Measurements from ENCODE around the gene AVPR2. TPM values are rescaled to one million over a fixed set of nuclear protein-coding genes. Genes with fewer than 3 reads are reported as not detected.

AVPR2 gene
- total RNA-seq, 1 donor, result not detected

GRCh38 chrX:153886915-153887314 lies 17.6 kb upstream of the AVPR2 start:
- H4K20me1 ChIP-seq (ENCODE audit: insufficient read depth, low read length), result no peaks in the 10 kb centered on the region
- H3K27me3 ChIP-seq (ENCODE audit: insufficient read depth, low read length), result peaks cover 62% of the 10 kb centered on the region
- H3K4me2 ChIP-seq (ENCODE audit: insufficient read depth, low read length), result no peak overlapping the region
- H2AFZ ChIP-seq (ENCODE audit: low read length), result no peak overlapping the region
- no peak overlapping the region for H3K27ac ChIP-seq (ENCODE audit: low read depth, low read length)
- no peaks in the 10 kb centered on the region for H3K36me3 ChIP-seq (ENCODE audit: insufficient read depth, low read length)
- no peak for DNase-seq (ENCODE audit: insufficient read length, low spot score, missing footprints)
- no peaks in the 10 kb centered on the region for H3K4me1 ChIP-seq (ENCODE audit: insufficient read depth, low read length)
- H3K79me2 ChIP-seq (ENCODE audit: insufficient read depth, low read length), result no peaks in the 10 kb centered on the region
- TF ChIP-seq CTCF (IDR thresholded peaks at IDR 0.05; ENCODE audit: extremely low read depth, low read depth, low read length), result no peak
- no peak overlapping the region for H3K4me3 ChIP-seq (ENCODE audit: insufficient read depth, low read length)
- H3K9me3 ChIP-seq (ENCODE audit: low read depth, low read length), result no peaks in the 10 kb centered on the region

DNA sequence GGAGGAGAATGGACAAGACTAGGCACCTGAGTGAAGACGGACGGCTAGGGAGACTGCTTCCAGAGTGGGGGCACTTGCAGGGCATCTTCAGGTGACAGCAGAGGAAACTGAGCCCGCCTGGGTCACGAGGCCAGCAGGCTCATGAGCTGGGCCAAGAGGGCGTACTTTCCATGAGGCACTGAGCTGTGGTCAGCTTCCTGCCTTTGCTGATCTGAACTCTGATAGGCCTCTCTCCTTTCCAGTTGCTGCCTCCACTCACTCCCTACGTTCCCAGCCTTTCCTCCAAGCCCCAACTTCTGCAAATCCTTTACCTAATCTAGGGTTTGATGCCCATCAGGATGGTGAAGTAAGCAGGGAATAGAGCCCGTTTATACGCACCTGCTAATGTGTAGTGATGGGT lies 17.1 kb upstream of the AVPR2 start:
- Histone ChIP-seq H3K36me3 (ENCODE audit: insufficient read depth, low read length) (no peaks in the 10 kb centered on the region), H3K27ac (ENCODE audit: low read depth, low read length) (no peak overlapping the region), H2AFZ (ENCODE audit: low read length) (no peak overlapping the region), H3K27me3 (ENCODE audit: insufficient read depth, low read length) (peaks cover 60% of the 10 kb centered on the region), H3K4me1 (ENCODE audit: insufficient read depth, low read length) (no peaks in the 10 kb centered on the region), H3K9me3 (ENCODE audit: low read depth, low read length) (no peaks in the 10 kb centered on the region), H4K20me1 (ENCODE audit: insufficient read depth, low read length) (no peaks in the 10 kb centered on the region), H3K4me3 (ENCODE audit: insufficient read depth, low read length) (no peak overlapping the region), H3K4me2 (ENCODE audit: insufficient read depth, low read length) (no peak overlapping the region), H3K79me2 (ENCODE audit: insufficient read depth, low read length) (no peaks in the 10 kb centered on the region)
- DNase-seq (ENCODE audit: insufficient read length, low spot score, missing footprints), result no peak
- TF ChIP-seq CTCF (IDR thresholded peaks at IDR 0.05; ENCODE audit: extremely low read depth, low read depth, low read length), result no peak

DNA sequence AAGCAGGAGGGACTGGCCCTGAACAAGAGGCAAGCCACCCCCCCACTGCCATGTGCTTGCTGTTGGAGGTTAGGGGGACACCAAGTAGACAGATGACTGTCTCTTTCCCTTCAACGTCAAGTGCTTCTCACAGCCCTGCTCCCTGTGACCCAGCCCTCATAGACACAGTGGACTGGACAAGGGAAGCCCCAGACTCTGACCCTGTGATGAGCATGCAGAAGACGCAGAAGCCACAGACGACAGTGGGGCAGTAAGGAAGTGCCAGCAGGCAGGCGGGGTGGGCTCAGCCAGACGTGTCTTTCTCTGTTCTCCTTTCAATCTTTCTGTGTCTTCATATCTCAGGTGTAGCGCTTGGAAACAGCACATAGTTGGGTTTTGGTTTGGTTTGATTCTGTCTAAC lies 16.1 kb upstream of the AVPR2 start:
- no peaks in the 10 kb centered on the region for H3K9me3 ChIP-seq (ENCODE audit: low read depth, low read length)
- no peaks in the 10 kb centered on the region for H3K36me3 ChIP-seq (ENCODE audit: insufficient read depth, low read length)
- DNase-seq (ENCODE audit: insufficient read length, low spot score, missing footprints), result no peak
- H3K27me3 ChIP-seq (ENCODE audit: insufficient read depth, low read length), result peaks cover 61% of the 10 kb centered on the region
- no peak overlapping the region for H3K4me3 ChIP-seq (ENCODE audit: insufficient read depth, low read length)
- TF ChIP-seq CTCF (IDR thresholded peaks at IDR 0.05; ENCODE audit: extremely low read depth, low read depth, low read length), result no peak
- H3K27ac ChIP-seq (ENCODE audit: low read depth, low read length), result no peak overlapping the region
- no peaks in the 10 kb centered on the region for H4K20me1 ChIP-seq (ENCODE audit: insufficient read depth, low read length)
- H3K79me2 ChIP-seq (ENCODE audit: insufficient read depth, low read length), result no peaks in the 10 kb centered on the region
- no peak overlapping the region for H2AFZ ChIP-seq (ENCODE audit: low read length)
- no peaks in the 10 kb centered on the region for H3K4me1 ChIP-seq (ENCODE audit: insufficient read depth, low read length)
- no peak overlapping the region for H3K4me2 ChIP-seq (ENCODE audit: insufficient read depth, low read length)

DNA sequence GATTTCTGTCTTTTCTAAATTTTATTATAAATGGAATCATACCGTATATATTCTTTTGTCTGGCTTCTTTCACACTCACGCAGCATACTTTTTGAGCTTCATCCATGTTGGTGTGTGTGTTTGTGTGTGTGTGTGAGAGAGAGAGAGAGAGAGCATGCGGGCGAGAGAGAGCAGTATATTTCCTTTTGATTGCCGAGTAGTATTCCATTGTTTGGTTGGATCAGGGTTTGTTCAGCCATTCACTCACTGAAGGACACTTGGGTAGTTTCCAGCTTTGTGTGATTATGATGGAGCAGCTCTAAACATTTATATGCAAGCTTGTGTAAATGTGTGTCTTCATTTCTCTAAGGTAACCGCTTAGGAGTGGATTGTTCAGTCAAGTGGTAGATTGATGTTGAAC lies 15.3 kb upstream of the AVPR2 start:
- no peak overlapping the region for H3K4me3 ChIP-seq (ENCODE audit: insufficient read depth, low read length)
- no peak overlapping the region for H3K4me2 ChIP-seq (ENCODE audit: insufficient read depth, low read length)
- no peaks in the 10 kb centered on the region for H4K20me1 ChIP-seq (ENCODE audit: insufficient read depth, low read length)
- peaks cover 57% of the 10 kb centered on the region for H3K27me3 ChIP-seq (ENCODE audit: insufficient read depth, low read length)
- H3K36me3 ChIP-seq (ENCODE audit: insufficient read depth, low read length), result no peaks in the 10 kb centered on the region
- H3K4me1 ChIP-seq (ENCODE audit: insufficient read depth, low read length), result no peaks in the 10 kb centered on the region
- H3K27ac ChIP-seq (ENCODE audit: low read depth, low read length), result no peak overlapping the region
- H3K9me3 ChIP-seq (ENCODE audit: low read depth, low read length), result no peaks in the 10 kb centered on the region
- no peak for TF ChIP-seq CTCF (IDR thresholded peaks at IDR 0.05; ENCODE audit: extremely low read depth, low read depth, low read length)
- H3K79me2 ChIP-seq (ENCODE audit: insufficient read depth, low read length), result no peaks in the 10 kb centered on the region
- H2AFZ ChIP-seq (ENCODE audit: low read length), result no peak overlapping the region
- DNase-seq (ENCODE audit: insufficient read length, low spot score, missing footprints), result no peak
